OCI-LY7 (cell line): ENCODE measurements around the gene RAP1A. TPM values are rescaled to one million over a fixed set of nuclear protein-coding genes. Genes with fewer than 3 reads are reported as not detected.

Experiments used
- BruUV-seq: library from RNA; stranded (reverse); fragments of 400-500 nt; replicated peaks from 2 replicates; lab custom pipeline; 2021; lab: Mats Ljungman, UMichigan
- CTCF ChIA-PET: fragments of 300-600 bp; sonication (Branson Sonifier 250); formaldehyde crosslinking; loops from one replicate; lab custom pipeline; 2022; ENCODE audit warnings: antibody characterized with exemption; ENCODE audit not compliant: unreplicated experiment; lab: Charles Lee
- POLR2A ChIA-PET: fragments of 300-600 bp; sonication (Branson Sonifier 250); formaldehyde crosslinking; loops from one replicate; lab custom pipeline; 2022; ENCODE audit warnings: antibody characterized with exemption; lab: Charles Lee
- DNase-seq: peaks from one replicate; pipeline ENCODE4 v3.0.0-alpha.2; 2015; ENCODE audit warnings: low spot score
- H2AFZ ChIP-seq: fragments of 200-600 bp; sonication (generic), shearing (Covaris generic); 2 replicates; pipeline ENCODE4 v1.6.1; 2014; ENCODE audit warnings: mild to moderate bottlenecking, antibody characterized with exemption, low read length, moderate library complexity
- H3K27ac ChIP-seq: fragments of 200-600 bp; sonication (generic); 2 replicates; pipeline ENCODE4 v1.5.1; 2014; ENCODE audit warnings: mixed run types, low read depth, mild to moderate bottlenecking, moderate library complexity, low read length, inconsistent platforms; ENCODE audit not compliant: poor library complexity, severe bottlenecking
- H3K36me3 ChIP-seq: fragments of 200-600 bp; sonication (generic); 2 replicates; pipeline ENCODE4 v1.6.1; 2014; ENCODE audit warnings: mild to moderate bottlenecking, antibody characterized with exemption, low read length, moderate library complexity, mixed read lengths; ENCODE audit not compliant: insufficient read depth
- H3K4me1 ChIP-seq: fragments of 200-600 bp; sonication (generic); 2 replicates; pipeline ENCODE4 v1.5.1; 2014; ENCODE audit warnings: mild to moderate bottlenecking, low read length; ENCODE audit not compliant: insufficient read depth, poor library complexity, severe bottlenecking
- H3K4me2 ChIP-seq: fragments of 200-600 bp; sonication (generic); 2 replicates; pipeline ENCODE4 v1.6.1; 2014; ENCODE audit warnings: mild to moderate bottlenecking, low read length
- H3K4me3 ChIP-seq: fragments of 200-600 bp; sonication (generic); 2 replicates; pipeline ENCODE4 v1.5.1; 2014; ENCODE audit warnings: mild to moderate bottlenecking, low read depth, low read length; ENCODE audit not compliant: poor library complexity, severe bottlenecking
- H3K79me2 ChIP-seq: fragments of 200-600 bp; sonication (generic); 2 replicates; pipeline ENCODE4 v1.6.1; 2016; ENCODE audit warnings: low read depth, mild to moderate bottlenecking, low read length, moderate library complexity, mixed read lengths; ENCODE audit not compliant: insufficient read depth
- H3K9me2 ChIP-seq: fragments of 200-600 bp; sonication (generic); 2 replicates; pipeline ENCODE4 v1.6.1; 2016; ENCODE audit warnings: mild to moderate bottlenecking, low read length, mixed read lengths; ENCODE audit not compliant: insufficient read depth
- H3K9me3 ChIP-seq: fragments of 200-600 bp; sonication (generic); 2 replicates; pipeline ENCODE4 v1.6.1; 2014; ENCODE audit warnings: mild to moderate bottlenecking, mixed run types, low read length, mixed read lengths
- H4K20me1 ChIP-seq: fragments of 200-600 bp; sonication (generic); 2 replicates; pipeline ENCODE4 v1.6.1; 2014; ENCODE audit warnings: mild to moderate bottlenecking, antibody characterized with exemption, low read length, moderate library complexity, mixed read lengths; ENCODE audit not compliant: insufficient read depth
- EZH2phosphoT487 ChIP-seq: fragments of 200-600 bp; sonication (generic); IDR thresholded peaks from 2 replicates; pipeline ENCODE4 v1.6.1; 2018; ENCODE audit warnings: low read depth, borderline replicate concordance, mild to moderate bottlenecking, mixed run types, antibody characterized with exemption, low read length, moderate library complexity, mixed read lengths
- intact Hi-C: fragments of 100-400 bp; cut with micrococcal nuclease; formaldehyde crosslinking; loops from one replicate; pipeline ENCODE4 v1.10.0; 2022; ENCODE audit not compliant: unreplicated experiment
- total RNA-seq, 2 experiments: library from RNA; depleted of rRNA in 1 of 2; stranded (reverse); fragments of >200 nt in 1 of 2; shearing (Covaris generic) in 1 of 2; gene quantifications; 2 replicates each; pipeline ENCODE4 v1.2.3, GENCODE V29; 2014 to 2022
- TF ChIP-seq, protein P1 (sequence below): fragments of 200-600 bp; sonication (generic); conservative IDR thresholded peaks from 2 replicates; pipeline ENCODE4 v1.5.1; 2014; ENCODE audit warnings: mild to moderate bottlenecking, antibody characterized with exemption, low read length, moderate library complexity, mixed read lengths

RAP1A gene
- total RNA-seq, 2 experiments from 2014 or later: 10.4 to 86.3 TPM

DNA sequence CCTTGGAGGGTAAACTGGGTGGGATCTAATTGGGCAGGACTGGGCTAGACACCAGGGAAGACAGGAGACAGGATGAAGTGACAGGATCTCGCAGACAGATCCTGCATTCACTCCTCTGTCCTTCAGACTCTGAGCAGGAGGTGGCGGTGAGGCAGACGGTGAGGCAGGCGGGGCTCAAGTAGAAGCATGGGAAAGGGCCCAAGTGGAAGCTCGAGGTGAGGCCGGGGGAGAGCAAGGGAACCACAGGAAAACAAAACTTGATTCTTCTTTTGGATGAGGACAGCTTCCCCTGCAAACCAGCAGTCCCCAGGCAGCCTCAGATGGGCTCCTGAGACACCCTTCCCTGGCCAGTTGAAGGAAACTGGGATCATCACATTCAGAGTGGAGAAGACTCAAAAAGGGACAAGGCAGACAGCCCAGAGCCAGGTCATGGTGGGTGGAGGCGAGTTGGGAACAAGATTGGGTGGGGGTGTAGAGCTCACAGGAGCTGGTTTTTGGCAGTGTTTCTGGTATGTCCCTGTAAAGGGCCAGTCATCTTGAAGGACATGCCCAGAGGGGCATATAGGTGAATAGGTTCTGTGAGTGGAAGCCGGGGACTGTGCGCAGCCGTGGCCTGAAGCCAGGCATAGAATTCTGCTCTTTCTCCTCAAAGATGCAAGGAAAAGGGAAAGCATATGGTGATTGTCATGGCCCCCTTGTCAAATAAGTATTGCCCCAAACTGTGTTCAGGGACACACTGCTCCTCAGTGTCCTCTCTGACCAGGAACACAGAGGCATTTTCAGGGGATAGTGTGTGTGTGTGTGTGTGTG, 101.6 kb downstream of the RAP1A start:
- Histone ChIP-seq H3K4me3 (no peak overlapping the region), H4K20me1 (no peaks in the 10 kb centered on the region), H3K79me2 (no peaks in the 10 kb centered on the region), H3K27ac (no peak overlapping the region), H3K4me1 (peaks cover 11% of the 10 kb centered on the region), H3K9me3 (no peaks in the 10 kb centered on the region), H3K9me2 (no peaks in the 10 kb centered on the region), H3K36me3 (peaks cover 15% of the 10 kb centered on the region; the same call in 1 of the 2 replicates), H2AFZ (no peak overlapping the region), H3K4me2 (no peak overlapping the region)
- TF ChIP-seq, protein P1, sequence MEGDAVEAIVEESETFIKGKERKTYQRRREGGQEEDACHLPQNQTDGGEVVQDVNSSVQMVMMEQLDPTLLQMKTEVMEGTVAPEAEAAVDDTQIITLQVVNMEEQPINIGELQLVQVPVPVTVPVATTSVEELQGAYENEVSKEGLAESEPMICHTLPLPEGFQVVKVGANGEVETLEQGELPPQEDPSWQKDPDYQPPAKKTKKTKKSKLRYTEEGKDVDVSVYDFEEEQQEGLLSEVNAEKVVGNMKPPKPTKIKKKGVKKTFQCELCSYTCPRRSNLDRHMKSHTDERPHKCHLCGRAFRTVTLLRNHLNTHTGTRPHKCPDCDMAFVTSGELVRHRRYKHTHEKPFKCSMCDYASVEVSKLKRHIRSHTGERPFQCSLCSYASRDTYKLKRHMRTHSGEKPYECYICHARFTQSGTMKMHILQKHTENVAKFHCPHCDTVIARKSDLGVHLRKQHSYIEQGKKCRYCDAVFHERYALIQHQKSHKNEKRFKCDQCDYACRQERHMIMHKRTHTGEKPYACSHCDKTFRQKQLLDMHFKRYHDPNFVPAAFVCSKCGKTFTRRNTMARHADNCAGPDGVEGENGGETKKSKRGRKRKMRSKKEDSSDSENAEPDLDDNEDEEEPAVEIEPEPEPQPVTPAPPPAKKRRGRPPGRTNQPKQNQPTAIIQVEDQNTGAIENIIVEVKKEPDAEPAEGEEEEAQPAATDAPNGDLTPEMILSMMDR: no peak
- no peak for TF ChIP-seq EZH2phosphoT487
- intact Hi-C loops: no loop called here
- POLR2A ChIA-PET: no interaction called here
- BruUV-seq: no TSS peak
- DNase-seq: no peak
- CTCF ChIA-PET: no interaction called here

- Histone ChIP-seq H3K4me1 (peaks cover 11% of the 10 kb centered on the region), H3K27ac (no peak overlapping the region), H2AFZ (no peak overlapping the region), H3K79me2 (no peaks in the 10 kb centered on the region), H3K9me3 (no peaks in the 10 kb centered on the region), H3K4me3 (no peak overlapping the region), H3K9me2 (no peaks in the 10 kb centered on the region), H4K20me1 (no peaks in the 10 kb centered on the region), H3K36me3 (no peaks in the 10 kb centered on the region), H3K4me2 (peak overlapping the region; percentile 16; the same call in 1 of the 2 replicates)
- DNase-seq: no peak
- ChIA-PET POLR2A (interaction anchor here (0.7 to 1.0 kb wide), 2 partner anchors 10 to 508 kb away, joined by 3 read pairs; no protein-coding TSS in a partner anchor), CTCF (no interaction called here)
- no peak for TF ChIP-seq EZH2phosphoT487
- TF ChIP-seq, protein P1: no peak
- intact Hi-C loops: no loop called here
- no TSS peak for BruUV-seq
Observed at GRCh38 chr1:111723091-111723806, 103.7 kb downstream of the RAP1A start.
